Measurements from ENCODE around the gene CFAP46.
"Not testable (repeated sequence)": the region's sequence is repeated elsewhere in the genome, so short reads cannot be mapped to it uniquely, and the experiment has no call there.

The CFAP46 gene

GRCh38 chr10:132832186-132832969 is 110.0 kb downstream of the CFAP46 start:
- in situ Hi-C loops (cut with MboI; ENCODE audit: low sequenced_read_pairs) = no loop called here

GRCh38 chr10:132829403-132829802 is 113.0 kb downstream of the CFAP46 start:
- in situ Hi-C loops (cut with MboI; ENCODE audit: low sequenced_read_pairs) = no loop called here

GRCh38 chr10:132828681-132829080 is 113.7 kb downstream of the CFAP46 start:
- in situ Hi-C loops (cut with MboI; ENCODE audit: low sequenced_read_pairs) = no loop called here

GRCh38 chr10:132827861-132828539 is 114.4 kb downstream of the CFAP46 start:
- in situ Hi-C loops (cut with MboI; ENCODE audit: low sequenced_read_pairs) = no loop called here

- in situ Hi-C loops (cut with MboI; ENCODE audit: low sequenced_read_pairs) = no loop called here
These were observed 115.0 kb downstream of the CFAP46 start for GRCh38 chr10:132827423-132827789.

- in situ Hi-C loops (cut with MboI; ENCODE audit: low sequenced_read_pairs) = no loop called here
These were observed 115.6 kb downstream of the CFAP46 start for GRCh38 chr10:132826524-132827422.

GRCh38 chr10:132825783-132826523 is 116.4 kb downstream of the CFAP46 start:
- in situ Hi-C loops (cut with MboI; ENCODE audit: low sequenced_read_pairs) = not testable (repeated sequence)

GRCh38 chr10:132820056-132820455 is 122.3 kb downstream of the CFAP46 start:
- in situ Hi-C loops (cut with MboI; ENCODE audit: low sequenced_read_pairs) = no loop called here

GRCh38 chr10:132817701-132818211 is 124.6 kb downstream of the CFAP46 start:
- in situ Hi-C loops (cut with MboI; ENCODE audit: low sequenced_read_pairs) = no loop called here

- in situ Hi-C loops (cut with MboI; ENCODE audit: low sequenced_read_pairs) = no loop called here
These were observed 125.7 kb downstream of the CFAP46 start for GRCh38 chr10:132816718-132817117.

- in situ Hi-C loops (cut with MboI; ENCODE audit: low sequenced_read_pairs) = no loop called here
These were observed 127.1 kb downstream of the CFAP46 start for GRCh38 chr10:132815168-132815857.

GRCh38 chr10:132814469-132814856 is 127.9 kb downstream of the CFAP46 start:
- in situ Hi-C loops (cut with MboI; ENCODE audit: low sequenced_read_pairs) = no loop called here

- in situ Hi-C loops (cut with MboI; ENCODE audit: low sequenced_read_pairs) = no loop called here
These were observed 128.6 kb downstream of the CFAP46 start for GRCh38 chr10:132813560-132814468.

GRCh38 chr10:132813001-132813401 is 129.4 kb downstream of the CFAP46 start:
- in situ Hi-C loops (cut with MboI; ENCODE audit: low sequenced_read_pairs) = no loop called here

- in situ Hi-C loops (cut with MboI; ENCODE audit: low sequenced_read_pairs) = no loop called here
These were observed 129.8 kb downstream of the CFAP46 start for GRCh38 chr10:132812520-132812919.

GRCh38 chr10:132811891-132812481 is 130.4 kb downstream of the CFAP46 start:
- in situ Hi-C loops (cut with MboI; ENCODE audit: low sequenced_read_pairs) = no loop called here

GRCh38 chr10:132810807-132811700 is 131.3 kb downstream of the CFAP46 start:
- in situ Hi-C loops (cut with MboI; ENCODE audit: low sequenced_read_pairs) = no loop called here
